Small intestine (tissue), 7 donors: Measurements from ENCODE around the gene ATN1. TPM values are rescaled to one million over a fixed set of nuclear protein-coding genes. Genes with fewer than 3 reads are reported as not detected.

Experiments
- DNase-seq, 2 donors: peaks; one replicate each; pipeline versions ENCODE4 v3.0.0 to v3.0.0-alpha.2; 2013
- FAIRE-seq: peaks from 2 replicates; lab custom pipeline; 2012; peaks lifted over from hg19 to GRCh38; lab: Jason Lieb, UNC
- H3K27ac ChIP-seq, 3 donors: one replicate each; pipeline ENCODE4 v1.5.1; 2013; ENCODE audit warnings: low read length in 2 of 3, mild to moderate bottlenecking in 2 of 3, control low read depth in 1 of 3, inconsistent platforms in 1 of 3, low read depth in 1 of 3, moderate library complexity in 1 of 3
- H3K27me3 ChIP-seq, 3 donors: one replicate each; pipeline ENCODE4 v1.6.1; 2013; ENCODE audit warnings: low read length in 3 of 3, inconsistent platforms in 1 of 3; ENCODE audit not compliant: control insufficient read depth in 3 of 3, insufficient read depth in 3 of 3
- H3K36me3 ChIP-seq, 3 donors: one replicate each; pipeline ENCODE4 v1.6.1; 2013; ENCODE audit warnings: low read length in 3 of 3, inconsistent platforms in 1 of 3, low read depth in 1 of 3, mild to moderate bottlenecking in 1 of 3, moderate library complexity in 1 of 3; ENCODE audit not compliant: control insufficient read depth in 3 of 3, insufficient read depth in 2 of 3
- H3K4me1 ChIP-seq, 3 donors: one replicate each; pipeline ENCODE4 v1.6.1; 2013; ENCODE audit warnings: low read length in 2 of 3, inconsistent platforms in 1 of 3, low read depth in 1 of 3, mild to moderate bottlenecking in 1 of 3, moderate library complexity in 1 of 3; ENCODE audit not compliant: control insufficient read depth in 3 of 3, insufficient read depth in 2 of 3
- H3K4me3 ChIP-seq, 3 donors: one replicate each; pipeline ENCODE4 v1.5.1; 2013; ENCODE audit warnings: low read length in 3 of 3, control low read depth in 1 of 3, inconsistent platforms in 1 of 3, low read depth in 1 of 3, mild to moderate bottlenecking in 1 of 3, moderate library complexity in 1 of 3
- H3K9me3 ChIP-seq, 2 donors: one replicate each; pipeline ENCODE4 v1.6.1; 2013; ENCODE audit warnings: low read depth in 1 of 2, low read length in 1 of 2; ENCODE audit not compliant: control insufficient read depth in 2 of 2, insufficient read depth in 1 of 2
- WGBS, 3 donors: extraction: QIAGEN DNeasy Blood & Tissue Kit; methylation state at CpG; one replicate each; pipeline ENCODE4 v1.1.7; 2013; 5-methylcytosine and 5-hydroxymethylcytosine counted together
- polyA plus RNA-seq, 4 donors: library from polyadenylated mRNA; stranded (reverse) in 3 of 4; unstranded in 1 of 4; fragments of 200-250 nt in 3 of 4; fragments of 120-200 nt in 1 of 4; gene quantifications; one replicate each; pipeline versions ENCODE4 v1.2.1 to v1.2.3, GENCODE V29; 2013
- donor health status: healthy with polysubstance abuse.
- donor health status: control.
- donor health status: control.
- donor health status: Bipolar disorder and iron deficiency.
- donor health status: healthy.

Gene ATN1
- polyA plus RNA-seq, 4 donors = 34.0 to 63.3 (median 46.2) TPM

- Histone ChIP-seq H3K4me1 (peaks cover 0 to 54% (median 4%) of the 10 kb centered on the region in 3 donors), H3K27me3 (no peaks in the 10 kb centered on the region), H3K4me3 (peak overlapping the region; percentile 64 to 88 (median 74)), H3K36me3 (peaks cover 5 to 71% (median 8%) of the 10 kb centered on the region in 3 donors), H3K27ac (peak overlapping the region; percentile 98 to 99 (median 98)), H3K9me3 (no peaks in the 10 kb centered on the region)
- WGBS, 3 donors = 21 to 61% (median 38%) methylated on average over 29 to 32 of the region's 32 CpGs
- FAIRE-seq (no peak), DNase-seq (peak; percentile 95 to 97)
These were observed 35.4 kb downstream of the ATN1 start for GRCh38 chr12:6963016-6963731.

- Histone ChIP-seq H3K27ac (peak overlapping the region; percentile 98 to 99 (median 98)), H3K4me3 (peak overlapping the region; percentile 64 to 88 (median 74)), H3K4me1 (peaks cover 0 to 62% (median 6%) of the 10 kb centered on the region in 3 donors), H3K9me3 (no peaks in the 10 kb centered on the region), H3K27me3 (no peaks in the 10 kb centered on the region), H3K36me3 (peaks cover 5 to 71% (median 8%) of the 10 kb centered on the region in 3 donors)
- FAIRE-seq (no peak), DNase-seq (peak; percentile 46 to 80)
- 12 to 58% (median 37%) methylated on average over 17 of the region's 17 CpGs for WGBS, 3 donors
These were observed 36.1 kb downstream of the ATN1 start for GRCh38 chr12:6963791-6964413.

DNA sequence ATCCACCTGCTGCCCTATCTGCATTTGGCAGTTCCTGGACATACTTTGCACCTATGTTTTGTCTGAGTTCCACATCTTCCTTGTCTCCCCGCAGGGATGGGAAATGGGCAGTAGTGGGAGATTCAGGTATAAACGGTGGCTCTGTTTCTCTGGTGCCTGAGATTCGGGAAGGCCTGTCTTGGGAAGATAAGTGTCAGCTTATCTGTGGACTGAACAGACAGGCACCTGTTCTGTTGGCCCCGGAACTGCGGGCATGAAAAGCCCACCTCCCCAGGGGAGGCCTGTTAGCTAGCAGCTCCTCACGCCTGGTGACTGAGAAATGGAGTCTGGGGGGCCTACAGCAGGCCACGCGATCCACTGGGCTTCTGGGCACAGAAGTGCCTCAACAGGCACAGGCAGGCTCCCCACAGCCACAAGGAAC, 36.9 kb downstream of the ATN1 start:
- 14 to 55% (median 33%) methylated on average over 8 of the region's 8 CpGs for WGBS, 3 donors
- Histone ChIP-seq H3K36me3 (peaks cover 5 to 65% (median 8%) of the 10 kb centered on the region in 3 donors), H3K9me3 (no peaks in the 10 kb centered on the region), H3K27me3 (no peaks in the 10 kb centered on the region), H3K4me1 (peaks cover 0 to 67% (median 6%) of the 10 kb centered on the region in 3 donors), H3K4me3 (peak overlapping the region in 2 of 3 donors; percentile 74 to 88), H3K27ac (peak overlapping the region; percentile 98 to 99 (median 98))
- DNase-seq (no peak), FAIRE-seq (no peak)

DNA sequence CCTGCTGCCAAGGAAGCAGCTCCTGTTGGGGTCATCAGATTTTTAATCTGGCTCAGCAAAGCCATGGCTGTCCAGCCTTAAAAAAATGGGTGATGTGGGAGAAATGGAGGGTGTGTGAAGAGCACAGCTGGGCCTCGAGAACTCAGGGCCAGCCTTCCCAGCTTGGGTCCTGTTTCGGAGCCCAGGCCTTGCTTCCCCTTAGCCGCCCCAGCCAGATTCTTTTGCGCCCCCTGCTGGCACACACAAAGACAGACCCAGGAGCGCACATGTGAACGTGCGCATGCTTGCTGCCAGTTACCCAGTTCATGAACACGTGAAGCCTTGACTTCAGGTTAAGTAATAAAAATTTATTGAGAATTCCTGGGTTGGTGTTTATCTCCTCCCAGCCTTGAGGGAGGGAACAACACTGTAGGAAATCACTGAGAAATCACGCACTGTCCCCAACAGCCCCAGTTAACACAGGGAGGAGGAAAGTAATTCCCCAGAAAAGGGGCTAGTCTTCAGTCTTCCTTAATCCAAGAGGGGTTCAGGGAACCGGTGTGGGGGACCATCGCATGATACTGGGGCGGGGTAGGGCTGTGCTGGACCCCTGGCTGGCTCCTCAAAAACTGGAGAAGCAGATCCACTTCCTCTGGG, 37.4 kb downstream of the ATN1 start:
- H3K4me3 ChIP-seq = peak overlapping the region in 2 of 3 donors; percentile 74 to 88
- H3K9me3 ChIP-seq = no peaks in the 10 kb centered on the region
- 5 to 18% (median 7%) methylated on average over 12 of the region's 12 CpGs for WGBS, 3 donors
- peaks cover 0 to 67% (median 6%) of the 10 kb centered on the region in 3 donors for H3K4me1 ChIP-seq
- FAIRE-seq = no peak
- DNase-seq = peak; percentile 96 to 98
- peak overlapping the region; percentile 98 to 99 (median 98) for H3K27ac ChIP-seq
- H3K27me3 ChIP-seq = no peaks in the 10 kb centered on the region
- H3K36me3 ChIP-seq = peaks cover 5 to 62% (median 8%) of the 10 kb centered on the region in 3 donors

GRCh38 chr12:6965714-6966113, 38.0 kb downstream of the ATN1 start:
- DNase-seq (no peak), FAIRE-seq (no peak)
- no peaks in the 10 kb centered on the region for H3K27me3 ChIP-seq
- peaks cover 0 to 67% (median 6%) of the 10 kb centered on the region in 3 donors for H3K4me1 ChIP-seq
- H3K9me3 ChIP-seq = no peaks in the 10 kb centered on the region
- peaks cover 5 to 56% (median 8%) of the 10 kb centered on the region in 3 donors for H3K36me3 ChIP-seq
- H3K27ac ChIP-seq = peak overlapping the region; percentile 79 to 99 (median 98)
- WGBS, 3 donors = 24 to 52% (median 48%) methylated on average over 4 of the region's 4 CpGs
- H3K4me3 ChIP-seq = peak overlapping the region in 2 of 3 donors; percentile 5 to 17

DNA sequence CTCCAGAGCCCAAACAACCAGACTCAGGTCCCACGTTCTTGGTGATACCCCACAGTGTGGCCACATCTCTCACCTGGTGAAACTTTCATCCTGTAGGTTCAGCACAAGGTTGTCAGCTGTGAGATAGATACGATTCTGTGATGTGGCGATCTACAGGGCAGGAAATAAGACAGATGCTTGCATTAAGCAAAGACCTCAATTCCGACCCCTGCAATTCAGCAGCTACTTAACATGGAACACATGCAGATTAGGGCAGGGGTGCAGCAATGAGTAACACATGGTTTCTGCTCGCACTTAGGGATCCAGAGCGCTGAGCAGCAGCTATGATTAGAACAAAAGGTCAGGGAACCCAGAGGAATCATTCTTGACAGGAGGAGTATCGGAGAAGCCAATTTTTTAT, 38.6 kb downstream of the ATN1 start:
- no peak for FAIRE-seq

DNA sequence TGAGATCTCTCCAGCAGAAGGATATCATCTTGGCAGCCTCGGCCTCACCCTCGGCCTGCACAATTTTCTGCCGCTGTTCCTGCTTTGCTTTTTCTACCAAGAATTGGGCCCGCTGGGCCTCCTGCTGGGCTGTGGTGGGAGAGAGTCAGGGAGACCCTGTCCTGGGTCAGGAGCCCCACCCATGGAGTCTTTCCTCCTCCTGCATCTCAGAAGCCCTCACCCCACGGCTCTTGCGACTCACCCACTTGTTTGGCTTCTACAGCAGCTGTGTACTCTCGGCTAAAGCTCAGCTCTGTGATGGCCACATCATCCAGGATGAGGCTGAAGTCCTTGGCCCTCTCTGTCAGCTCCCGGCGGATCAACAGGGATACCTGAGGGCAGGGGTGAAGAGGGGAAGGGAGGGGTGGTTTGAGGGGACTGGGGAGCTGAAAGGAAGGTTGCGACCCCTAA, 39.9 kb downstream of the ATN1 start:
- no peak for FAIRE-seq
- H3K27ac ChIP-seq = peak overlapping the region; percentile 13 to 67 (median 19)
- H3K36me3 ChIP-seq = peaks cover 5 to 51% (median 8%) of the 10 kb centered on the region in 3 donors
- H3K9me3 ChIP-seq = no peaks in the 10 kb centered on the region
- peak in 1 of 2 donors; percentile 44 for DNase-seq
- 43 to 72% (median 51%) methylated on average over 10 of the region's 10 CpGs for WGBS, 3 donors
- H3K4me1 ChIP-seq = peaks cover 5 to 56% (median 6%) of the 10 kb centered on the region in 3 donors
- H3K27me3 ChIP-seq = no peaks in the 10 kb centered on the region
- no peak overlapping the region for H3K4me3 ChIP-seq

More for the DNA sequence above, 38.6 kb downstream of the ATN1 start:
- Histone ChIP-seq H3K9me3 (no peaks in the 10 kb centered on the region), H3K27ac (peak overlapping the region in 2 of 3 donors; percentile 79 to 98), H3K4me1 (peaks cover 0 to 61% (median 6%) of the 10 kb centered on the region in 3 donors), H3K27me3 (no peaks in the 10 kb centered on the region), H3K36me3 (peaks cover 5 to 50% (median 8%) of the 10 kb centered on the region in 3 donors), H3K4me3 (no peak overlapping the region)
- no peak for DNase-seq
- WGBS, 3 donors = 45 to 63% (median 47%) methylated on average over 7 of the region's 7 CpGs

- Histone ChIP-seq H3K9me3 (no peaks in the 10 kb centered on the region), H3K4me1 (peaks cover 5 to 55% (median 6%) of the 10 kb centered on the region in 3 donors), H3K4me3 (peak overlapping the region in 1 of 3 donors; percentile 2), H3K27me3 (no peaks in the 10 kb centered on the region), H3K27ac (peak overlapping the region; percentile 19 to 47 (median 30)), H3K36me3 (peaks cover 5 to 57% (median 8%) of the 10 kb centered on the region in 3 donors)
- 62 to 79% (median 64%) methylated on average over 9 of the region's 9 CpGs for WGBS, 3 donors
- DNase-seq (no peak), FAIRE-seq (no peak)
These were observed 40.7 kb downstream of the ATN1 start for GRCh38 chr12:6968426-6968825.
